ENCODE measurements around the gene ALPL. TPM values are rescaled to one million over a fixed set of nuclear protein-coding genes. Genes with fewer than 3 reads are reported as not detected.

The ALPL gene
- total RNA-seq, 1 experiment from 2014 or later, result 0.31 TPM

GRCh38 chr1:21550097-21550496 lies 40.9 kb downstream of the ALPL start:
- no peaks in the 10 kb centered on the region for H3K36me3 Mint-ChIP-seq (ENCODE audit: insufficient read depth, unreplicated experiment)
- TF ChIP-seq CTCF (IDR thresholded peaks at IDR 0.05; ENCODE audit: unreplicated experiment), result no peak
- CTCF ChIA-PET, result interaction anchor here (0.7 to 1.2 kb wide), 2 partner anchors 10 to 12 kb away, joined by 3 to 5 read pairs; no protein-coding TSS in a partner anchor
- H3K9me3 Mint-ChIP-seq (ENCODE audit: low read depth, unreplicated experiment), result no peaks in the 10 kb centered on the region
- intact Hi-C loops (cut with micrococcal nuclease; ENCODE audit: unreplicated experiment), result no loop called here
- BruUV-seq (replicated peaks), result no TSS peak
- H3K4me3 Mint-ChIP-seq (ENCODE audit: low read depth, unreplicated experiment), result no peak overlapping the region
- no peak overlapping the region for H3K27ac Mint-ChIP-seq (ENCODE audit: unreplicated experiment)
- DNase-seq, result no peak
- H3K4me1 Mint-ChIP-seq (ENCODE audit: low read depth, unreplicated experiment), result no peaks in the 10 kb centered on the region
- H3K27me3 Mint-ChIP-seq (ENCODE audit: unreplicated experiment), result peaks cover 54% of the 10 kb centered on the region

- Mint-ChIP-seq H3K27ac (ENCODE audit: unreplicated experiment) (no peak overlapping the region), H3K27me3 (ENCODE audit: unreplicated experiment) (peaks cover 57% of the 10 kb centered on the region), H3K36me3 (ENCODE audit: insufficient read depth, unreplicated experiment) (no peaks in the 10 kb centered on the region), H3K9me3 (ENCODE audit: low read depth, unreplicated experiment) (no peaks in the 10 kb centered on the region), H3K4me1 (ENCODE audit: low read depth, unreplicated experiment) (no peaks in the 10 kb centered on the region), H3K4me3 (ENCODE audit: low read depth, unreplicated experiment) (no peak overlapping the region)
- no peak for TF ChIP-seq CTCF (IDR thresholded peaks at IDR 0.05; ENCODE audit: unreplicated experiment)
- CTCF ChIA-PET, result interaction anchor here (0.7 to 1.2 kb wide), 3 partner anchors 9 to 781 kb away, joined by 3 to 5 read pairs (median 3); no protein-coding TSS in a partner anchor
- intact Hi-C loops (cut with micrococcal nuclease; ENCODE audit: unreplicated experiment), result no loop called here
- BruUV-seq (replicated peaks), result no TSS peak
- DNase-seq, result no peak
These were observed 41.7 kb downstream of the ALPL start for GRCh38 chr1:21550866-21551475.

GRCh38 chr1:21552715-21553114 lies 43.5 kb downstream of the ALPL start:
- no peaks in the 10 kb centered on the region for H3K9me3 Mint-ChIP-seq (ENCODE audit: low read depth, unreplicated experiment)
- CTCF ChIA-PET, result no interaction called here

GRCh38 chr1:21553116-21553926 lies 44.1 kb downstream of the ALPL start:
- intact Hi-C loops (cut with micrococcal nuclease; ENCODE audit: unreplicated experiment), result no loop called here
- no peak for DNase-seq
- Mint-ChIP-seq H3K27ac (ENCODE audit: unreplicated experiment) (no peak overlapping the region), H3K27me3 (ENCODE audit: unreplicated experiment) (peaks cover 63% of the 10 kb centered on the region), H3K4me1 (ENCODE audit: low read depth, unreplicated experiment) (no peaks in the 10 kb centered on the region), H3K9me3 (ENCODE audit: low read depth, unreplicated experiment) (no peaks in the 10 kb centered on the region), H3K36me3 (ENCODE audit: insufficient read depth, unreplicated experiment) (no peaks in the 10 kb centered on the region), H3K4me3 (ENCODE audit: low read depth, unreplicated experiment) (no peak overlapping the region)
- BruUV-seq (replicated peaks), result no TSS peak
- CTCF ChIA-PET, result no interaction called here
- no peak for TF ChIP-seq CTCF (IDR thresholded peaks at IDR 0.05; ENCODE audit: unreplicated experiment)

More at GRCh38 chr1:21552715-21553114, 43.5 kb downstream of the ALPL start:
- no peak overlapping the region for H3K27ac Mint-ChIP-seq (ENCODE audit: unreplicated experiment)
- peaks cover 63% of the 10 kb centered on the region for H3K27me3 Mint-ChIP-seq (ENCODE audit: unreplicated experiment)
- no peaks in the 10 kb centered on the region for H3K4me1 Mint-ChIP-seq (ENCODE audit: low read depth, unreplicated experiment)
- intact Hi-C loops (cut with micrococcal nuclease; ENCODE audit: unreplicated experiment), result no loop called here
- no peak for TF ChIP-seq CTCF (IDR thresholded peaks at IDR 0.05; ENCODE audit: unreplicated experiment)
- H3K4me3 Mint-ChIP-seq (ENCODE audit: low read depth, unreplicated experiment), result no peak overlapping the region
- no TSS peak for BruUV-seq (replicated peaks)
- no peak for DNase-seq
- no peaks in the 10 kb centered on the region for H3K36me3 Mint-ChIP-seq (ENCODE audit: insufficient read depth, unreplicated experiment)

All from Calu3 (cell line).